ENCODE measurements around the gene PWWP3B.

Gene PWWP3B

GRCh38 chrX:106159861-106160282 is 8.2 kb upstream of the PWWP3B start:
- H3K27me3 ChIP-seq (ENCODE audit: control insufficient read depth in 3 of 3, insufficient read depth in 3 of 3, low read depth in 1 of 3, low read length in 3 of 3) = no peaks in the 10 kb centered on the region
- DNase-seq (ENCODE audit: low spot score) = no peak
- H3K36me3 ChIP-seq (replicated peaks in 1 of 2; ENCODE audit: control insufficient read depth in 2 of 2, insufficient read depth in 2 of 2, low read length in 2 of 2) = no peaks in the 10 kb centered on the region
- no peak overlapping the region for H2BK5ac ChIP-seq (ENCODE audit: low read length)
- no peak overlapping the region for H3K18ac ChIP-seq (ENCODE audit: low read length)
- no peak overlapping the region for H4K8ac ChIP-seq (ENCODE audit: low read depth, low read length)
- H2BK120ac ChIP-seq (ENCODE audit: low read depth, low read length) = no peak overlapping the region
- no peak overlapping the region for H3K9ac ChIP-seq (ENCODE audit: low read depth, low read length, poor library complexity)
- H3K4me2 ChIP-seq (ENCODE audit: insufficient read depth, low read length, poor library complexity, severe bottlenecking) = no peak overlapping the region
- H3K4me1 ChIP-seq (ENCODE audit: control insufficient read depth in 2 of 2, insufficient read depth in 1 of 2, low read depth in 1 of 2, low read length in 2 of 2) = no peaks in the 10 kb centered on the region
- H2AK5ac ChIP-seq (ENCODE audit: low read depth, low read length) = no peak overlapping the region
- H2AFZ ChIP-seq (ENCODE audit: low read length) = no peak overlapping the region
- no peak overlapping the region for H3K23ac ChIP-seq (ENCODE audit: low read depth, low read length, poor library complexity)
- H3K79me1 ChIP-seq (ENCODE audit: low read depth, low read length) = no peaks in the 10 kb centered on the region
- no peak overlapping the region for H2BK12ac ChIP-seq (ENCODE audit: low read length)
- no peaks in the 10 kb centered on the region for H3K9me3 ChIP-seq (replicated peaks in 1 of 2; ENCODE audit: control insufficient read depth in 2 of 2, insufficient read depth in 1 of 2, low read depth in 1 of 2, low read length in 2 of 2)
- no peak overlapping the region for H3K27ac ChIP-seq (replicated peaks; ENCODE audit: low read length)
- H3K14ac ChIP-seq (ENCODE audit: low read length) = no peak overlapping the region
- no peak overlapping the region for H2BK15ac ChIP-seq (ENCODE audit: low read length)
- H4K91ac ChIP-seq (ENCODE audit: low read depth, low read length, poor library complexity) = no peak overlapping the region
- H3K4ac ChIP-seq (ENCODE audit: low read length) = no peak overlapping the region
- no peak overlapping the region for H3K4me3 ChIP-seq (ENCODE audit: low read length in 2 of 2)

GRCh38 chrX:106170318-106170717 is 2.2 kb downstream of the PWWP3B start:
- Histone ChIP-seq H4K8ac (ENCODE audit: low read depth, low read length) (no peak overlapping the region), H3K18ac (ENCODE audit: low read length) (no peak overlapping the region), H4K91ac (ENCODE audit: low read depth, low read length, poor library complexity) (no peak overlapping the region), H3K9ac (ENCODE audit: low read depth, low read length, poor library complexity) (no peak overlapping the region), H3K27me3 (ENCODE audit: control insufficient read depth in 3 of 3, insufficient read depth in 3 of 3, low read depth in 1 of 3, low read length in 3 of 3) (peaks cover 0 to 10% (median 0%) of the 10 kb centered on the region in 3 experiments), H3K4me2 (ENCODE audit: insufficient read depth, low read length, poor library complexity, severe bottlenecking) (no peak overlapping the region), H2AK5ac (ENCODE audit: low read depth, low read length) (no peak overlapping the region), H3K79me1 (ENCODE audit: low read depth, low read length) (no peaks in the 10 kb centered on the region), H2BK12ac (ENCODE audit: low read length) (no peak overlapping the region), H2BK5ac (ENCODE audit: low read length) (no peak overlapping the region), H3K14ac (ENCODE audit: low read length) (no peak overlapping the region), H3K27ac (replicated peaks; ENCODE audit: low read length) (no peak overlapping the region), H2BK15ac (ENCODE audit: low read length) (no peak overlapping the region), H3K23ac (ENCODE audit: low read depth, low read length, poor library complexity) (no peak overlapping the region), H3K36me3 (replicated peaks in 1 of 2; ENCODE audit: control insufficient read depth in 2 of 2, insufficient read depth in 2 of 2, low read length in 2 of 2) (no peaks in the 10 kb centered on the region), H3K4me3 (ENCODE audit: low read length in 2 of 2) (no peak overlapping the region), H3K4me1 (ENCODE audit: control insufficient read depth in 2 of 2, insufficient read depth in 1 of 2, low read depth in 1 of 2, low read length in 2 of 2) (no peaks in the 10 kb centered on the region), H2BK120ac (ENCODE audit: low read depth, low read length) (no peak overlapping the region), H3K9me3 (replicated peaks in 1 of 2; ENCODE audit: control insufficient read depth in 2 of 2, insufficient read depth in 1 of 2, low read depth in 1 of 2, low read length in 2 of 2) (no peaks in the 10 kb centered on the region), H3K4ac (ENCODE audit: low read length) (no peak overlapping the region), H2AFZ (ENCODE audit: low read length) (no peak overlapping the region)
- DNase-seq (ENCODE audit: low spot score) = no peak
- WGBS, 2 donors (ENCODE audit: extremely low coverage in 2 of 2, insufficient read length in 2 of 2, insufficient replicate concordance in 1 of 2) = no CpG with 5 or more reads among the region's 1 CpG

- Histone ChIP-seq H3K4me1 (ENCODE audit: control insufficient read depth in 2 of 2, insufficient read depth in 1 of 2, low read depth in 1 of 2, low read length in 2 of 2) (no peaks in the 10 kb centered on the region), H3K9ac (ENCODE audit: low read depth, low read length, poor library complexity) (no peak overlapping the region), H3K27ac (replicated peaks; ENCODE audit: low read length) (no peak overlapping the region), H2AK5ac (ENCODE audit: low read depth, low read length) (no peak overlapping the region), H2BK5ac (ENCODE audit: low read length) (no peak overlapping the region), H3K4ac (ENCODE audit: low read length) (no peak overlapping the region), H4K91ac (ENCODE audit: low read depth, low read length, poor library complexity) (no peak overlapping the region), H3K79me1 (ENCODE audit: low read depth, low read length) (no peaks in the 10 kb centered on the region), H3K4me2 (ENCODE audit: insufficient read depth, low read length, poor library complexity, severe bottlenecking) (no peak overlapping the region), H3K9me3 (replicated peaks in 1 of 2; ENCODE audit: control insufficient read depth in 2 of 2, insufficient read depth in 1 of 2, low read depth in 1 of 2, low read length in 2 of 2) (no peaks in the 10 kb centered on the region), H3K36me3 (replicated peaks in 1 of 2; ENCODE audit: control insufficient read depth in 2 of 2, insufficient read depth in 2 of 2, low read length in 2 of 2) (no peaks in the 10 kb centered on the region), H3K4me3 (ENCODE audit: low read length in 2 of 2) (no peak overlapping the region), H2BK120ac (ENCODE audit: low read depth, low read length) (no peak overlapping the region), H3K27me3 (ENCODE audit: control insufficient read depth in 3 of 3, insufficient read depth in 3 of 3, low read depth in 1 of 3, low read length in 3 of 3) (peaks cover 0 to 10% (median 0%) of the 10 kb centered on the region in 3 experiments), H2BK15ac (ENCODE audit: low read length) (no peak overlapping the region), H2BK12ac (ENCODE audit: low read length) (no peak overlapping the region), H2AFZ (ENCODE audit: low read length) (no peak overlapping the region), H3K18ac (ENCODE audit: low read length) (no peak overlapping the region), H4K8ac (ENCODE audit: low read depth, low read length) (no peak overlapping the region), H3K23ac (ENCODE audit: low read depth, low read length, poor library complexity) (no peak overlapping the region), H3K14ac (ENCODE audit: low read length) (no peak overlapping the region)
- WGBS, 2 donors (ENCODE audit: extremely low coverage in 2 of 2, insufficient read length in 2 of 2, insufficient replicate concordance in 1 of 2) = no CpG with 5 or more reads among the region's 3 CpGs
- no peak for DNase-seq (ENCODE audit: low spot score)
These were observed 3.3 kb downstream of the PWWP3B start for GRCh38 chrX:106171293-106171820.

DNA sequence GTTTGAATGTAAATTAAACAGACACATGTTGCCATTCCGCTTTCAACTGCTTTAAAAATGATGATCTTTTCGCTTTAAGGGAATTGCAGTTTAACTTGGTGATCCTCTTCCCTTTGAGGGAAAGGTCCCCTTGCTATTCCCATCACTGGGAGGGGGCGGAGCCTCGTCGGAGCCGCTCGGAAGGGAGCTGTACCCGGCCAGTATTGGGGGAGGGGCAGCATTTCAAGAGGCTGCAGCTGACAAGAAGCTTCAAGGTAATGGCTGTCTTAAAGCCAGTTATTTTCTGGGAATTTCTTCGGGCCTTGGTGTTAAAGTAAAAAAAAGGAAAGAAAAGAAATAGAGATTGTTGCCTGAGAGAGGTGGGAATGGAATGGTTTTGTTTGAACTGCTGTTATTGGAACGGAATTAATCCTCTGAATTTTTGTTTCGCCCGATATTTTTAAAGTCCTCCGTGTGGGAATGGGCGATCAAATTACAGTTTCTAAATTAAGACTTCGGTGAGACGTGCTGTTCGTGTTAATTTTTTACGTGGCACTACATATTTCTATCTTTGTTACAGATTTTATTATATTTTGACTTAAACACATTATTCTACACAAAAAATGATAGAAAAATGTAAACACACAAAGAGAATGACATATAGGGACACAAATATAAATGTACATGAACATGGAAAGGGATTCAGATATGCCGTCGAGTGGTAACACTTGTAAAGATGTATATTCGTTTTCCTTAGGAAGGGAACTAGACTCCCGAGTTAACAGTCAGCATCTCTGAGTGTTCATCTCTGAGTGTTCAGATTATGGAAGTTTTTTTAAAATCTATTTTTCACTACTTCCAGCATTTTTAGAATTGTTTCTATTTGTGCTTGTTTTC is 9.2 kb downstream of the PWWP3B start:
- WGBS, 2 donors (ENCODE audit: extremely low coverage in 2 of 2, insufficient read length in 2 of 2, insufficient replicate concordance in 1 of 2) = no CpG with 5 or more reads among the region's 22 CpGs
- no peak overlapping the region for H2BK120ac ChIP-seq (ENCODE audit: low read depth, low read length)
- no peak overlapping the region for H2BK15ac ChIP-seq (ENCODE audit: low read length)
- H3K14ac ChIP-seq (ENCODE audit: low read length) = no peak overlapping the region
- H3K9ac ChIP-seq (ENCODE audit: low read depth, low read length, poor library complexity) = no peak overlapping the region
- no peak overlapping the region for H4K8ac ChIP-seq (ENCODE audit: low read depth, low read length)
- no peak overlapping the region for H3K4ac ChIP-seq (ENCODE audit: low read length)
- no peaks in the 10 kb centered on the region for H3K36me3 ChIP-seq (replicated peaks in 1 of 2; ENCODE audit: control insufficient read depth in 2 of 2, insufficient read depth in 2 of 2, low read length in 2 of 2)
- H3K79me1 ChIP-seq (ENCODE audit: low read depth, low read length) = no peaks in the 10 kb centered on the region
- no peak overlapping the region for H2BK5ac ChIP-seq (ENCODE audit: low read length)
- H3K4me3 ChIP-seq (ENCODE audit: low read length in 2 of 2) = peak overlapping the region in 1 of 2 donors; percentile 39
- no peak overlapping the region for H2AK5ac ChIP-seq (ENCODE audit: low read depth, low read length)
- peak overlapping the region; percentile 85 for H2AFZ ChIP-seq (ENCODE audit: low read length)
- H3K27me3 ChIP-seq (ENCODE audit: control insufficient read depth in 3 of 3, insufficient read depth in 3 of 3, low read depth in 1 of 3, low read length in 3 of 3) = peaks cover 0 to 3% (median 0%) of the 10 kb centered on the region in 3 experiments
- no peaks in the 10 kb centered on the region for H3K9me3 ChIP-seq (replicated peaks in 1 of 2; ENCODE audit: control insufficient read depth in 2 of 2, insufficient read depth in 1 of 2, low read depth in 1 of 2, low read length in 2 of 2)
- H3K4me1 ChIP-seq (ENCODE audit: control insufficient read depth in 2 of 2, insufficient read depth in 1 of 2, low read depth in 1 of 2, low read length in 2 of 2) = no peaks in the 10 kb centered on the region
- H3K4me2 ChIP-seq (ENCODE audit: insufficient read depth, low read length, poor library complexity, severe bottlenecking) = no peak overlapping the region
- H3K27ac ChIP-seq (replicated peaks; ENCODE audit: low read length) = no peak overlapping the region
- no peak overlapping the region for H3K23ac ChIP-seq (ENCODE audit: low read depth, low read length, poor library complexity)
- peak; percentile 50 for DNase-seq (ENCODE audit: low spot score)
- H3K18ac ChIP-seq (ENCODE audit: low read length) = no peak overlapping the region
- no peak overlapping the region for H2BK12ac ChIP-seq (ENCODE audit: low read length)
- H4K91ac ChIP-seq (ENCODE audit: low read depth, low read length, poor library complexity) = no peak overlapping the region

All from neuronal stem cell (in vitro differentiated cells).